CD4-positive, alpha-beta T cell (primary cell): ENCODE results near the gene PLEKHM2. TPM values are rescaled to one million over a fixed set of nuclear protein-coding genes. Genes with fewer than 3 reads are reported as not detected.

Experiments used
- ATAC-seq: fragments of 200-7000 bp; cut with Tn5 transposase; one replicate; pipeline ENCODE4 v1.10.0; 2022; ENCODE audit warnings: mild to moderate bottlenecking; ENCODE audit not compliant: poor library complexity
- CTCF ChIA-PET: fragments of 350-600 bp; sonication (Branson Sonifier 250); formaldehyde crosslinking; loops from one replicate; lab custom pipeline; 2021; ENCODE audit warnings: antibody characterized with exemption, inconsistent platforms; lab: Charles Lee
- POLR2A ChIA-PET: fragments of 350-600 bp; sonication (Branson Sonifier 250); formaldehyde crosslinking; loops from one replicate; lab custom pipeline; 2021; ENCODE audit warnings: antibody characterized with exemption, inconsistent platforms; lab: Charles Lee
- DNase-seq, 14 experiments: peaks; one replicate each; pipeline ENCODE4 v3.0.0-alpha.2; 2013 to 2020; ENCODE audit warnings: mixed read lengths in 2 of 14
- H3K27ac ChIP-seq, 2 donors: one replicate each; pipeline versions ENCODE4 v1.5.1 to v1.7.0; 2013; ENCODE audit warnings: low read length in 2 of 2, low read depth in 1 of 2, mild to moderate bottlenecking in 1 of 2
- H3K27me3 ChIP-seq, 2 experiments: 1 replicate in 1 of 2; 2 replicates in 1 of 2; pipeline versions ENCODE4 v1.6.1 to v1.7.0; 2013; ENCODE audit warnings: low read length in 2 of 2, control low read depth in 1 of 2, mild to moderate bottlenecking in 1 of 2, moderate library complexity in 1 of 2; ENCODE audit not compliant: insufficient read depth in 2 of 2, control insufficient read depth in 1 of 2
- H3K36me3 ChIP-seq: one replicate; pipeline ENCODE4 v1.6.1; 2013; ENCODE audit warnings: low read length, control low read depth; ENCODE audit not compliant: insufficient read depth
- H3K4me1 ChIP-seq: one replicate; pipeline ENCODE4 v1.6.1; 2013; ENCODE audit warnings: low read length, control low read depth; ENCODE audit not compliant: insufficient read depth
- H3K4me3 ChIP-seq: one replicate; pipeline ENCODE4 v1.5.1; 2013; ENCODE audit warnings: mild to moderate bottlenecking, low read length, moderate library complexity
- H3K9me3 ChIP-seq, 2 experiments: 1 replicate in 1 of 2; 2 replicates in 1 of 2; pipeline versions ENCODE4 v1.6.1 to v1.7.0; 2013; ENCODE audit warnings: low read length in 2 of 2, mild to moderate bottlenecking in 2 of 2, control low read depth in 1 of 2, moderate library complexity in 1 of 2; ENCODE audit not compliant: control insufficient read depth in 1 of 2, insufficient read depth in 1 of 2
- H3K27ac Mint-ChIP-seq: one replicate; pipeline ENCODE4 v1.8.0; 2020; ENCODE audit warnings: mixed read lengths
- H3K27me3 Mint-ChIP-seq: one replicate; pipeline ENCODE4 v1.8.0; 2021; ENCODE audit warnings: mixed read lengths
- H3K36me3 Mint-ChIP-seq: one replicate; pipeline ENCODE4 v1.8.0; 2021; ENCODE audit warnings: low read depth, mixed read lengths
- H3K4me1 Mint-ChIP-seq: one replicate; pipeline ENCODE4 v1.8.0; 2021; ENCODE audit warnings: low read depth, mixed read lengths
- H3K4me3 Mint-ChIP-seq: one replicate; pipeline ENCODE4 v1.8.0; 2020; ENCODE audit warnings: mild to moderate bottlenecking, mixed read lengths
- H3K9me3 Mint-ChIP-seq: one replicate; pipeline ENCODE4 v1.8.0; 2020; ENCODE audit warnings: mixed read lengths
- intact Hi-C, 2 experiments: fragments of 100-400 bp; cut with DNase I in 1 of 2; cut with micrococcal nuclease in 1 of 2; formaldehyde crosslinking; loops; one replicate each; pipeline versions ENCODE4 v1.15.1 to v1.9.0; 2023 to 2025; cut with DNase I, micrococcal nuclease
- total RNA-seq, 174 experiments: library from RNA in 2 of 174; stranded (reverse) in 2 of 174; gene quantifications; one replicate each; pipeline ENCODE4 v1.2.3 and lab custom pipeline; 2021 to 2026
- TF ChIP-seq, protein P1 (sequence below): fragments of 200-600 bp; IDR thresholded peaks from one replicate; pipeline ENCODE4 v1.8.0; 2022; ENCODE audit warnings: antibody characterized with exemption, mild to moderate bottlenecking

The PLEKHM2 gene
- total RNA-seq, 2 experiments from 2014 or later = 77.5 to 82.0 TPM

DNA sequence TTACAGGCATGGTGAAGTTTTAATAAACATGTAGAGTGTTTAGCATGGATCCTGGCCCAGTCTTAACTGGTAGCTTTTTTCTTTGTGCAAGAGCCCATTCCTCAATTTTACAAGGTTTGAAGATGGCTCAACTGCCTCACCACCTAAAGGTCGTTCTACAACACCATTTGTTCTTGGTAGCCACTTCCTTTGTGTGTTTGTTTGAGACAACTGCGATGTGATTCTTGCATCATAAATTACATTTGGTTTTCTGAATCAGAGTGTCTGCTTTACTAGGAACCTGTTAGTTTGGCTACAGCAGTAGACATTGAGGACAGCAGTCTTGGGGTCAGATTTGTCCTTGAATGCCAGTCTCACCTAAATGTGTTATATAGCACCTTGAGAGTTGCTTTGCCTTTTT, 3.3 kb downstream of the PLEKHM2 start:
- Histone ChIP-seq H3K9me3 (no peaks in the 10 kb centered on the region), H3K36me3 (no peaks in the 10 kb centered on the region), H3K27me3 (no peaks in the 10 kb centered on the region), H3K4me3 (no peak overlapping the region), H3K4me1 (peaks cover 32% of the 10 kb centered on the region), H3K27ac (no peak overlapping the region)
- H3K27me3 Mint-ChIP-seq = no peaks in the 10 kb centered on the region
- ChIA-PET CTCF (no interaction called here), POLR2A (no interaction called here)
- DNase-seq (no peak), ATAC-seq (no peak)
- TF ChIP-seq, protein P1, sequence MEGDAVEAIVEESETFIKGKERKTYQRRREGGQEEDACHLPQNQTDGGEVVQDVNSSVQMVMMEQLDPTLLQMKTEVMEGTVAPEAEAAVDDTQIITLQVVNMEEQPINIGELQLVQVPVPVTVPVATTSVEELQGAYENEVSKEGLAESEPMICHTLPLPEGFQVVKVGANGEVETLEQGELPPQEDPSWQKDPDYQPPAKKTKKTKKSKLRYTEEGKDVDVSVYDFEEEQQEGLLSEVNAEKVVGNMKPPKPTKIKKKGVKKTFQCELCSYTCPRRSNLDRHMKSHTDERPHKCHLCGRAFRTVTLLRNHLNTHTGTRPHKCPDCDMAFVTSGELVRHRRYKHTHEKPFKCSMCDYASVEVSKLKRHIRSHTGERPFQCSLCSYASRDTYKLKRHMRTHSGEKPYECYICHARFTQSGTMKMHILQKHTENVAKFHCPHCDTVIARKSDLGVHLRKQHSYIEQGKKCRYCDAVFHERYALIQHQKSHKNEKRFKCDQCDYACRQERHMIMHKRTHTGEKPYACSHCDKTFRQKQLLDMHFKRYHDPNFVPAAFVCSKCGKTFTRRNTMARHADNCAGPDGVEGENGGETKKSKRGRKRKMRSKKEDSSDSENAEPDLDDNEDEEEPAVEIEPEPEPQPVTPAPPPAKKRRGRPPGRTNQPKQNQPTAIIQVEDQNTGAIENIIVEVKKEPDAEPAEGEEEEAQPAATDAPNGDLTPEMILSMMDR = no peak
- H3K36me3 Mint-ChIP-seq = peaks cover 22% of the 10 kb centered on the region
- intact Hi-C loops = no loop called here
- H3K4me3 Mint-ChIP-seq = peak overlapping the region; percentile 30
- H3K4me1 Mint-ChIP-seq = peaks cover 40% of the 10 kb centered on the region
- H3K9me3 Mint-ChIP-seq = no peaks in the 10 kb centered on the region
- peak overlapping the region; percentile 42 for H3K27ac Mint-ChIP-seq

DNA sequence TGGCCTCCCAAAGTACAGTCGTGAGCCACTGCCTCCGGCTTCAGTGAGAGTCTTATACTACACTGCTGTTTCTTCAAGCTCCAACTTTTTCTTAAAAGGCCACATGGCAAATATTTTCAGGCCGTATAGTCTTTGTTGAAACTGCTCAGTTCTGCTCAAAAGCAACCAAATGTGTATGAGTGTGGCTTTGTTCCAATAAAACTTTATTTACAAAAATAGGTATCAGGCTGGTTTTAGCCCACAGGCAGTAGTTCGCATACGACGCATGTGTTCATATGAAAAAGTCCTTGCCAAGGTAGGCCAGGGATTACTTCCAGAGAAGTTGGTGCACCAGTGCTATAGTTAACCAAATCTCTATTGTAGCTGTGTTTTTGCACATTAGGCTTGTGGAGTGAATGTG, 6.2 kb downstream of the PLEKHM2 start:
- H3K36me3 ChIP-seq = peaks cover 5% of the 10 kb centered on the region
- intact Hi-C loops = no loop called here
- Mint-ChIP-seq H3K4me3 (no peak overlapping the region), H3K4me1 (peaks cover 48% of the 10 kb centered on the region), H3K27ac (no peak overlapping the region), H3K9me3 (no peaks in the 10 kb centered on the region), H3K36me3 (peaks cover 17% of the 10 kb centered on the region), H3K27me3 (no peaks in the 10 kb centered on the region)
- ChIA-PET CTCF (no interaction called here), POLR2A (no interaction called here)
- no peak overlapping the region for H3K4me3 ChIP-seq
- DNase-seq (no peak), ATAC-seq (no peak)
- TF ChIP-seq, protein P1 = no peak
- peaks cover 14% of the 10 kb centered on the region for H3K4me1 ChIP-seq
- H3K9me3 ChIP-seq = no peaks in the 10 kb centered on the region
- no peaks in the 10 kb centered on the region for H3K27me3 ChIP-seq
- H3K27ac ChIP-seq = no peak overlapping the region

DNA sequence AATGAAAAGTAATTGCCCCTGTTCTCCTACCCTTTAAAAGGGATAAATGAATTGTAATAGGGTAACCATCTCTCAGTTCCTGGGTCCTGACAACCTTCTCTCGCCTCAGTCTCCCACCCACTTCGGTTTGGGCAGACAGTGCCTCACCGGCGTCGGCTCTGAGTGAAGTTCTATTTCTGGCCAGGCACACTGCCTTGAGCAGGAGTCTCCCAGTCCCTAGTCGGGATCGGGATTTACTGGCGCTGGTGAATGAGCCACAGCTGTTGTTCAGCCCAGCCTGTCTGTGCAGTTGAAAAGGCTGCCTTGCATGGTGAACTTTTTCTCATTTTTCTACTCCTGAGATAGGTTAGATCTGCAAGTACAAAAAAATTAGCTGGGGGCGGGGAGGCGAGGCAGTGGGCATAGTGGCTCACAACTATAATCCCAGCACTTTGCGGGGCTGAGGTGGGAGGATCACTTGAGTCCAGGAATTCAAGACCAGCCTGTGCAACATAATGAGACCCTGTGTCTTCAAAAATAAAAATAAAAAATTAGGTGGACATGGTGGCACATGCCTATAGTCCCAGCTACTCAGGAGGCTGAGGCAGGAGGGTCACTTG, 7.4 kb downstream of the PLEKHM2 start:
- Mint-ChIP-seq H3K9me3 (no peaks in the 10 kb centered on the region), H3K27me3 (no peaks in the 10 kb centered on the region), H3K4me1 (peaks cover 41% of the 10 kb centered on the region), H3K27ac (peak overlapping the region; percentile 74), H3K36me3 (peaks cover 17% of the 10 kb centered on the region), H3K4me3 (no peak overlapping the region)
- TF ChIP-seq, protein P1 = no peak
- Histone ChIP-seq H3K27me3 (no peaks in the 10 kb centered on the region), H3K27ac (no peak overlapping the region), H3K36me3 (peaks cover 8% of the 10 kb centered on the region), H3K4me1 (peaks cover 12% of the 10 kb centered on the region), H3K4me3 (no peak overlapping the region), H3K9me3 (no peaks in the 10 kb centered on the region)
- no peak for ATAC-seq
- DNase-seq = no peak
- ChIA-PET POLR2A (interaction anchor here (0.9 kb wide), 1 partner anchor 165 kb away, joined by 3 read pairs; the partner anchor contains the start of gene DNAJC16), CTCF (no interaction called here)
- intact Hi-C loops = no loop called here
